Neural crest cell (in vitro differentiated cells): ENCODE measurements around the gene LIMS1. TPM values are rescaled to one million over a fixed set of nuclear protein-coding genes. Genes with fewer than 3 reads are reported as not detected.

ENCODE experiments used
- DNase-seq: peaks from one replicate; pipeline ENCODE4 v3.0.0; 2021; ENCODE audit warnings: low read depth, mixed read lengths, low spot score
- H3K27ac Mint-ChIP-seq: one replicate; pipeline ENCODE4 v1.8.0; 2021; ENCODE audit warnings: mild to moderate bottlenecking, mixed read lengths; ENCODE audit not compliant: unreplicated experiment
- H3K27me3 Mint-ChIP-seq: 2 replicates; pipeline ENCODE4 v1.8.0; 2021; ENCODE audit warnings: low read depth, mild to moderate bottlenecking, mixed read lengths
- H3K36me3 Mint-ChIP-seq: 2 replicates; pipeline ENCODE4 v1.8.0; 2021; ENCODE audit warnings: low read depth, mild to moderate bottlenecking, mixed read lengths
- H3K4me1 Mint-ChIP-seq: 2 replicates; pipeline ENCODE4 v1.8.0; 2021; ENCODE audit warnings: mixed read lengths
- H3K4me3 Mint-ChIP-seq: one replicate; pipeline ENCODE4 v1.8.0; 2021; ENCODE audit warnings: mild to moderate bottlenecking, mixed read lengths
- H3K9me3 Mint-ChIP-seq: 2 replicates; pipeline ENCODE4 v1.8.0; 2021; ENCODE audit warnings: mixed read lengths
- total RNA-seq: library from RNA; stranded (reverse); gene quantifications from 2 replicates; pipeline ENCODE4 v1.2.1, GENCODE V29; 2021
- TF ChIP-seq, protein P1 (sequence below): fragments of 200-600 bp; sonication (generic); conservative IDR thresholded peaks from 2 replicates; pipeline ENCODE4 v1.5.0; 2021; ENCODE audit warnings: antibody characterized with exemption, mild to moderate bottlenecking

The LIMS1 gene
- total RNA-seq, 1 donor from 2014 or later, result 30.9 TPM

DNA sequence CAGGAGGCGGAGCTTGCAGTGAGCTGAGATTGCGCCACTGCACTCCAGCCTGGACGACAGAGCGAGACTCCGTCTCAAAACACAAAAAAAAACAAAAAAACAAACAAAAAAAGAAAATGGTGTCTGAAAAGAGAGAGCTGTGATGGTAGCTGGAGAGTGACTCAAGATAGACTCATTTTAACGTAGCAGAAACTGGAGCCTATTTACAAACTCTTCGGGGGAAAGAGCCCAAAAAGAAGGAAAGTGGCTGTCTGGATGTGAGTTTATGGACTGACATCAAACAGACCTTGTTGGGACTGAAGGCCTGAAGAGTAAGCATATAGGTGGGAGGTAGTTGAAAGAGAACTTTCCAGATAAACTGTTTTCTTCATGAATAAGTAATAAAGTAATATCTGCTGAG lies 51.8 kb downstream of the LIMS1 start:
- peaks cover 27% of the 10 kb centered on the region for H3K4me1 Mint-ChIP-seq
- DNase-seq, result no peak
- no peak overlapping the region for H3K4me3 Mint-ChIP-seq
- no peaks in the 10 kb centered on the region for H3K36me3 Mint-ChIP-seq
- TF ChIP-seq, protein P1, sequence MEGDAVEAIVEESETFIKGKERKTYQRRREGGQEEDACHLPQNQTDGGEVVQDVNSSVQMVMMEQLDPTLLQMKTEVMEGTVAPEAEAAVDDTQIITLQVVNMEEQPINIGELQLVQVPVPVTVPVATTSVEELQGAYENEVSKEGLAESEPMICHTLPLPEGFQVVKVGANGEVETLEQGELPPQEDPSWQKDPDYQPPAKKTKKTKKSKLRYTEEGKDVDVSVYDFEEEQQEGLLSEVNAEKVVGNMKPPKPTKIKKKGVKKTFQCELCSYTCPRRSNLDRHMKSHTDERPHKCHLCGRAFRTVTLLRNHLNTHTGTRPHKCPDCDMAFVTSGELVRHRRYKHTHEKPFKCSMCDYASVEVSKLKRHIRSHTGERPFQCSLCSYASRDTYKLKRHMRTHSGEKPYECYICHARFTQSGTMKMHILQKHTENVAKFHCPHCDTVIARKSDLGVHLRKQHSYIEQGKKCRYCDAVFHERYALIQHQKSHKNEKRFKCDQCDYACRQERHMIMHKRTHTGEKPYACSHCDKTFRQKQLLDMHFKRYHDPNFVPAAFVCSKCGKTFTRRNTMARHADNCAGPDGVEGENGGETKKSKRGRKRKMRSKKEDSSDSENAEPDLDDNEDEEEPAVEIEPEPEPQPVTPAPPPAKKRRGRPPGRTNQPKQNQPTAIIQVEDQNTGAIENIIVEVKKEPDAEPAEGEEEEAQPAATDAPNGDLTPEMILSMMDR, result no peak
- no peak overlapping the region for H3K27ac Mint-ChIP-seq
- no peaks in the 10 kb centered on the region for H3K27me3 Mint-ChIP-seq
- H3K9me3 Mint-ChIP-seq, result no peaks in the 10 kb centered on the region

GRCh38 chr2:108586631-108587030 lies 52.4 kb downstream of the LIMS1 start:
- no peaks in the 10 kb centered on the region for H3K36me3 Mint-ChIP-seq
- H3K4me1 Mint-ChIP-seq, result peaks cover 28% of the 10 kb centered on the region

DNA sequence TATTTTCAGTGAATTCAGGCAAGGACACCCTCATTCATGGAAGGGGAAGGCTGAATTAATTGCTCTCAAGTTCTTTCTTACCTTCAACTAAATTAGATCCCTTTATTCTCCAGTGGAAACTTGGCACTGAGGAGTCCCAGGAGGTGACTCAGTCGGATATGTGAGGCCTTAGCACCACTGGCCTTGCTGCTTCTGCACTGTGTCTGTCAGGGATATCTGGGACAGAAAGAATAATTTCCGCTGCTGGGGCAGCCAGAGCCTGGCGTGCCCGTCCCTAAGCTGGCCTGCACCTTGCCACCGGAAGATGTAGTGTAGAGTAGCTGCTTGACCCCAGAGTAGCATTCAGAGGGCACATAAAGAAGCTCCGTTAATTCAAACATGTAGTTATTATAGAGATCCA lies 53.4 kb downstream of the LIMS1 start:
- Mint-ChIP-seq H3K36me3 (no peaks in the 10 kb centered on the region), H3K9me3 (no peaks in the 10 kb centered on the region), H3K4me1 (peaks cover 31% of the 10 kb centered on the region), H3K4me3 (no peak overlapping the region), H3K27ac (no peak overlapping the region), H3K27me3 (no peaks in the 10 kb centered on the region)
- no peak for DNase-seq
- TF ChIP-seq, protein P1, result no peak

More at GRCh38 chr2:108586631-108587030, 52.4 kb downstream of the LIMS1 start:
- no peaks in the 10 kb centered on the region for H3K9me3 Mint-ChIP-seq
- no peak for DNase-seq
- H3K27ac Mint-ChIP-seq, result no peak overlapping the region
- H3K4me3 Mint-ChIP-seq, result no peak overlapping the region
- H3K27me3 Mint-ChIP-seq, result no peaks in the 10 kb centered on the region
- TF ChIP-seq, protein P1, result no peak

GRCh38 chr2:108588070-108588668 lies 53.9 kb downstream of the LIMS1 start:
- TF ChIP-seq, protein P1, result no peak
- H3K4me3 Mint-ChIP-seq, result no peak overlapping the region
- no peaks in the 10 kb centered on the region for H3K9me3 Mint-ChIP-seq

GRCh38 chr2:108589372-108589771 lies 55.1 kb downstream of the LIMS1 start:
- Mint-ChIP-seq H3K4me1 (peaks cover 41% of the 10 kb centered on the region), H3K27me3 (no peaks in the 10 kb centered on the region), H3K27ac (no peak overlapping the region), H3K9me3 (no peaks in the 10 kb centered on the region), H3K36me3 (no peaks in the 10 kb centered on the region), H3K4me3 (no peak overlapping the region)
- TF ChIP-seq, protein P1, result no peak
- DNase-seq, result no peak

More at GRCh38 chr2:108588070-108588668, 53.9 kb downstream of the LIMS1 start:
- DNase-seq, result no peak
- Mint-ChIP-seq H3K36me3 (no peaks in the 10 kb centered on the region), H3K4me1 (peaks cover 35% of the 10 kb centered on the region), H3K27ac (no peak overlapping the region), H3K27me3 (no peaks in the 10 kb centered on the region)
